DND-41 (cell line): ENCODE data around the gene GALP.

Experiments
- EZH2 ChIP-seq: IDR thresholded peaks from 3 replicates; pipeline ENCODE4 v1.6.1; 2012; ENCODE audit warnings: borderline replicate concordance, low read depth, mild to moderate bottlenecking, moderate library complexity, low read length, inconsistent platforms; ENCODE audit not compliant: severe bottlenecking
- TF ChIP-seq, protein P1 (sequence below): IDR thresholded peaks from 2 replicates; pipeline ENCODE4 v1.5.1; 2012; ENCODE audit warnings: borderline replicate concordance, low read length, moderate library complexity, mild to moderate bottlenecking; ENCODE audit not compliant: poor library complexity, severe bottlenecking; ENCODE audit errors: extremely low read depth

DNA sequence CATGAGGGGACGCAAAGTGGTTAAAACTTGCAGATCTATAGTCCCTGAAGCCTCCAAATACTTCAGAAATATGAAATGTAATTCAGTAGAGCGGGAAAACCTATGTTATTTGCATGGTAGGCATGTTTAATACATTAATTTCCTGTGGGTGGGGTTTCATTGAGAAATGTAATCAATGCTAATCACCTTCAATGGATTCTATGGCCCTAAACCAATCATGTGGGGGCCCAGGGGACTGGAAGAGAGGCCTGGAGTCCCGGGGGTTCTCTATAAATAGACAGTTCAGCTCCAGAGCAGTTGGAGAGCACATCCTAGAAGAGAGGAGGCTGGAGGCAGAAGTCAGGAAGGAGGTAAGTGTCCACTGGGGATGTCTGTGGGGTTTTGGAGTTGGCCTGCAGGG lies 26.2 kb downstream of the GALP start, which contains the start of gene ZSCAN5C:
- TF ChIP-seq, protein P1, sequence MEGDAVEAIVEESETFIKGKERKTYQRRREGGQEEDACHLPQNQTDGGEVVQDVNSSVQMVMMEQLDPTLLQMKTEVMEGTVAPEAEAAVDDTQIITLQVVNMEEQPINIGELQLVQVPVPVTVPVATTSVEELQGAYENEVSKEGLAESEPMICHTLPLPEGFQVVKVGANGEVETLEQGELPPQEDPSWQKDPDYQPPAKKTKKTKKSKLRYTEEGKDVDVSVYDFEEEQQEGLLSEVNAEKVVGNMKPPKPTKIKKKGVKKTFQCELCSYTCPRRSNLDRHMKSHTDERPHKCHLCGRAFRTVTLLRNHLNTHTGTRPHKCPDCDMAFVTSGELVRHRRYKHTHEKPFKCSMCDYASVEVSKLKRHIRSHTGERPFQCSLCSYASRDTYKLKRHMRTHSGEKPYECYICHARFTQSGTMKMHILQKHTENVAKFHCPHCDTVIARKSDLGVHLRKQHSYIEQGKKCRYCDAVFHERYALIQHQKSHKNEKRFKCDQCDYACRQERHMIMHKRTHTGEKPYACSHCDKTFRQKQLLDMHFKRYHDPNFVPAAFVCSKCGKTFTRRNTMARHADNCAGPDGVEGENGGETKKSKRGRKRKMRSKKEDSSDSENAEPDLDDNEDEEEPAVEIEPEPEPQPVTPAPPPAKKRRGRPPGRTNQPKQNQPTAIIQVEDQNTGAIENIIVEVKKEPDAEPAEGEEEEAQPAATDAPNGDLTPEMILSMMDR: no peak
- no peak for TF ChIP-seq EZH2
